CD4-positive, alpha-beta T cell treated with Interleukin-12 subunit alpha and Interleukin-12 subunit beta, for 1 hour (primary cell): Measurements from ENCODE around the gene LEKR1.

ENCODE experiments used
- DNase-seq: peaks from one replicate; pipeline ENCODE4 v3.0.0-alpha.2; 2020

Gene LEKR1

GRCh38 chr3:157064402-157064801, 238.2 kb downstream of the LEKR1 start:
- DNase-seq, result no peak

- no peak for DNase-seq
These were observed 239.0 kb downstream of the LEKR1 start for GRCh38 chr3:157065201-157065600.

GRCh38 chr3:157066335-157067098, 240.4 kb downstream of the LEKR1 start:
- no peak for DNase-seq

GRCh38 chr3:157067114-157067513, 241.0 kb downstream of the LEKR1 start:
- DNase-seq, result peak; percentile 57

GRCh38 chr3:157069406-157069805, 243.3 kb downstream of the LEKR1 start:
- no peak for DNase-seq

GRCh38 chr3:157069846-157070677, 243.9 kb downstream of the LEKR1 start:
- DNase-seq, result no peak

- DNase-seq, result no peak
These were observed 244.5 kb downstream of the LEKR1 start for GRCh38 chr3:157070678-157070999.

GRCh38 chr3:157071744-157072525, 245.8 kb downstream of the LEKR1 start:
- no peak for DNase-seq

- no peak for DNase-seq
These were observed 247.7 kb downstream of the LEKR1 start for GRCh38 chr3:157073810-157074209.

- no peak for DNase-seq
These were observed 248.3 kb downstream of the LEKR1 start for GRCh38 chr3:157074490-157074889.

- no peak for DNase-seq
These were observed 248.8 kb downstream of the LEKR1 start for GRCh38 chr3:157074981-157075380.

GRCh38 chr3:157075693-157076420, 249.7 kb downstream of the LEKR1 start:
- no peak for DNase-seq

- no peak for DNase-seq
These were observed 251.4 kb downstream of the LEKR1 start for GRCh38 chr3:157077565-157077991.

- no peak for DNase-seq
These were observed 252.1 kb downstream of the LEKR1 start for GRCh38 chr3:157078131-157078810.

GRCh38 chr3:157078811-157079185, 252.6 kb downstream of the LEKR1 start:
- DNase-seq, result no peak

GRCh38 chr3:157079676-157080369, 253.7 kb downstream of the LEKR1 start:
- DNase-seq, result no peak

- DNase-seq, result peak; percentile 85
These were observed 255.6 kb downstream of the LEKR1 start for GRCh38 chr3:157081626-157082210.

- DNase-seq, result no peak
These were observed 256.3 kb downstream of the LEKR1 start for GRCh38 chr3:157082305-157082982.

GRCh38 chr3:157083824-157084223, 257.7 kb downstream of the LEKR1 start:
- no peak for DNase-seq

- DNase-seq, result no peak
These were observed 260.1 kb downstream of the LEKR1 start for GRCh38 chr3:157086060-157086750.
